ENCODE data around the gene LRMDA.

The LRMDA gene

GRCh38 chr10:76354212-76354738 is 922.9 kb downstream of the LRMDA start:
- Histone ChIP-seq H3K4me1 (no peaks in the 10 kb centered on the region), H3K27ac (no peak overlapping the region)

GRCh38 chr10:76354921-76355320 is 923.5 kb downstream of the LRMDA start:
- Histone ChIP-seq H3K4me1 (no peaks in the 10 kb centered on the region), H3K9me3 (ENCODE audit: control insufficient read depth, low read length) (no peaks in the 10 kb centered on the region), H3K79me2 (no peaks in the 10 kb centered on the region), H3K27ac (no peak overlapping the region), H2AFZ (no peak overlapping the region), H3K4me3 (ENCODE audit: low read depth, low read length) (no peak overlapping the region), H3K27me3 (ENCODE audit: control insufficient read depth, insufficient read depth, low read length) (no peaks in the 10 kb centered on the region), H3K9ac (no peak overlapping the region), H3K36me3 (ENCODE audit: control insufficient read depth, insufficient read depth, low read length) (no peaks in the 10 kb centered on the region), H3K4me2 (ENCODE audit: low read length) (no peak overlapping the region)
- TF ChIP-seq CTCF (IDR thresholded peaks at IDR 0.05): no peak

More at GRCh38 chr10:76354212-76354738, 922.9 kb downstream of the LRMDA start:
- TF ChIP-seq CTCF (IDR thresholded peaks at IDR 0.05): no peak
- no peaks in the 10 kb centered on the region for H3K9me3 ChIP-seq (ENCODE audit: control insufficient read depth, low read length)
- no peak overlapping the region for H3K9ac ChIP-seq
- H2AFZ ChIP-seq: no peak overlapping the region
- no peak overlapping the region for H3K4me3 ChIP-seq (ENCODE audit: low read depth, low read length)
- H3K36me3 ChIP-seq (ENCODE audit: control insufficient read depth, insufficient read depth, low read length): no peaks in the 10 kb centered on the region
- no peaks in the 10 kb centered on the region for H3K79me2 ChIP-seq
- no peak overlapping the region for H3K4me2 ChIP-seq (ENCODE audit: low read length)
- H3K27me3 ChIP-seq (ENCODE audit: control insufficient read depth, insufficient read depth, low read length): no peaks in the 10 kb centered on the region

GRCh38 chr10:76356557-76356956 is 925.1 kb downstream of the LRMDA start:
- no peaks in the 10 kb centered on the region for H3K79me2 ChIP-seq
- H3K4me3 ChIP-seq (ENCODE audit: low read depth, low read length): no peak overlapping the region
- H3K27ac ChIP-seq: no peak overlapping the region
- H3K9me3 ChIP-seq (ENCODE audit: control insufficient read depth, low read length): no peaks in the 10 kb centered on the region
- H3K36me3 ChIP-seq (ENCODE audit: control insufficient read depth, insufficient read depth, low read length): no peaks in the 10 kb centered on the region
- no peak overlapping the region for H2AFZ ChIP-seq
- H3K4me2 ChIP-seq (ENCODE audit: low read length): no peak overlapping the region
- TF ChIP-seq CTCF (IDR thresholded peaks at IDR 0.05): no peak
- no peak overlapping the region for H3K9ac ChIP-seq
- H3K4me1 ChIP-seq: no peaks in the 10 kb centered on the region
- no peaks in the 10 kb centered on the region for H3K27me3 ChIP-seq (ENCODE audit: control insufficient read depth, insufficient read depth, low read length)

- Histone ChIP-seq H3K79me2 (no peaks in the 10 kb centered on the region), H3K4me2 (ENCODE audit: low read length) (no peak overlapping the region), H3K27ac (no peak overlapping the region), H3K9ac (no peak overlapping the region), H3K4me1 (no peaks in the 10 kb centered on the region), H3K9me3 (ENCODE audit: control insufficient read depth, low read length) (no peaks in the 10 kb centered on the region), H3K27me3 (ENCODE audit: control insufficient read depth, insufficient read depth, low read length) (no peaks in the 10 kb centered on the region), H3K4me3 (ENCODE audit: low read depth, low read length) (no peak overlapping the region), H2AFZ (no peak overlapping the region), H3K36me3 (ENCODE audit: control insufficient read depth, insufficient read depth, low read length) (no peaks in the 10 kb centered on the region)
- TF ChIP-seq CTCF (IDR thresholded peaks at IDR 0.05): no peak
Observed at GRCh38 chr10:76357726-76358415, 926.4 kb downstream of the LRMDA start.

All from parathyroid adenoma (tissue), 2 donors.